HepG2 (cell line): ENCODE results near the gene YWHAQ. TPM values are rescaled to one million over a fixed set of nuclear protein-coding genes. Genes with fewer than 3 reads are reported as not detected.

ENCODE experiments used
- ATAC-seq: fragments of 200-7000 bp; cut with Tn5 transposase; 3 replicates; pipeline ENCODE4 v1.9.1; 2020; ENCODE audit warnings: mild to moderate bottlenecking, moderate library complexity
- BruUV-seq: library from RNA; stranded (reverse); fragments of 400-500 nt; replicated peaks from 2 replicates; lab custom pipeline; 2021; lab: Mats Ljungman, UMichigan
- CTCF ChIA-PET: fragments of 300-600 bp; formaldehyde crosslinking; extraction: SDS; loops from one replicate; lab custom pipeline; 2021; ENCODE audit warnings: low total read pairs, inconsistent platforms, low intra/inter-chr PET ratio; lab: Yijun Ruan, JAX
- POLR2A ChIA-PET: fragments of 350-600 bp; sonication (Branson Sonifier 250); formaldehyde crosslinking; loops from one replicate; lab custom pipeline; 2020; ENCODE audit warnings: antibody characterized with exemption, inconsistent platforms; lab: Yijun Ruan, JAX
- DNase-seq: peaks from one replicate; pipeline ENCODE4 v3.0.0-alpha.2; 2015; ENCODE audit warnings: low spot score
- FAIRE-seq: peaks from 3 replicates; lab custom pipeline; 2011; peaks lifted over from hg19 to GRCh38; lab: Jason Lieb, UNC
- H2AFZ ChIP-seq: one replicate; pipeline ENCODE4 v1.6.1; 2011; ENCODE audit warnings: low read length, inconsistent platforms
- H3K27ac ChIP-seq: fragments of 300-600 bp; 3 replicates; pipeline ENCODE4 v1.8.0; 2011; ENCODE audit warnings: mixed run types, mild to moderate bottlenecking, mixed read lengths, low read length, inconsistent platforms; ENCODE audit not compliant: insufficient read depth; ENCODE audit errors: extremely low read length
- H3K27me3 ChIP-seq, 2 experiments: fragments of 200-600 bp in 1 of 2; 2 replicates in 1 of 2; 3 replicates in 1 of 2; pipeline versions ENCODE4 v1.6.0 to v1.8.0; 2011; ENCODE audit warnings: low read length in 2 of 2, mild to moderate bottlenecking in 2 of 2, moderate library complexity in 2 of 2, inconsistent platforms in 1 of 2; ENCODE audit not compliant: insufficient read depth in 2 of 2, control insufficient read depth in 1 of 2
- H3K36me3 ChIP-seq, 2 experiments: fragments of 200-600 bp in 1 of 2; replicated peaks in 1 of 2; 2 replicates in 1 of 2; 3 replicates in 1 of 2; pipeline versions ENCODE4 v1.5.1 to v1.8.0; 2011; ENCODE audit warnings: low read length in 2 of 2, inconsistent platforms in 1 of 2; ENCODE audit not compliant: insufficient read depth in 2 of 2, control insufficient read depth in 1 of 2
- H3K4me1 ChIP-seq: 2 replicates; pipeline ENCODE4 v1.5.1; 2012; ENCODE audit warnings: low read length, inconsistent platforms; ENCODE audit not compliant: insufficient read depth
- H3K4me2 ChIP-seq: 2 replicates; pipeline ENCODE4 v1.6.0; 2011; ENCODE audit warnings: low read depth, low read length, inconsistent platforms
- H3K4me3 ChIP-seq, 3 experiments: fragments of 200-600 bp in 1 of 3; sonication (generic), shearing (Covaris generic) in 1 of 3; replicated peaks in 1 of 3; 2 replicates each; pipeline ENCODE4 v1.5.1; 2011 to 2016; ENCODE audit warnings: low read length in 3 of 3, inconsistent platforms in 2 of 3, low read depth in 2 of 3, mild to moderate bottlenecking in 2 of 3, control low read depth in 1 of 3, mixed read lengths in 1 of 3; ENCODE audit not compliant: insufficient read depth in 1 of 3
- H3K79me2 ChIP-seq: one replicate; pipeline ENCODE4 v1.6.1; 2011; ENCODE audit warnings: low read length, inconsistent platforms; ENCODE audit not compliant: insufficient read depth
- H3K9ac ChIP-seq: 2 replicates; pipeline ENCODE4 v1.6.0; 2011; ENCODE audit warnings: mild to moderate bottlenecking, low read depth, low read length, inconsistent platforms; ENCODE audit not compliant: insufficient read depth
- H3K9me3 ChIP-seq: 2 replicates; pipeline ENCODE4 v1.5.1; 2012; ENCODE audit warnings: mild to moderate bottlenecking, low read length
- H4K20me1 ChIP-seq: 2 replicates; pipeline ENCODE4 v1.6.0; 2011; ENCODE audit warnings: inconsistent platforms, mild to moderate bottlenecking, low read length, moderate library complexity; ENCODE audit not compliant: insufficient read depth
- ATF7 ChIP-seq, 2 experiments: fragments of 450-650 bp in 1 of 2; sonication (generic) in 1 of 2; formaldehyde crosslinking in 1 of 2; IDR thresholded peaks; 2 replicates each; pipeline versions ENCODE4 v1.4.0 to v1.6.1; 2016 to 2020; ENCODE audit warnings: antibody characterized with exemption in 1 of 2, mild to moderate bottlenecking in 1 of 2, missing genetic modification reagents in 1 of 2
- CSRNP2 ChIP-seq: sonication (generic); formaldehyde crosslinking; conservative IDR thresholded peaks from 2 replicates; pipeline ENCODE4 v1.8.0; 2022; ENCODE audit warnings: low read depth, missing genetic modification reagents
- ELF4 ChIP-seq: sonication (generic); formaldehyde crosslinking; IDR thresholded peaks from 2 replicates; pipeline ENCODE4 v1.5.0; 2020; ENCODE audit warnings: missing genetic modification reagents, mild to moderate bottlenecking, moderate library complexity, borderline replicate concordance
- MAF1 ChIP-seq: sonication (generic); formaldehyde crosslinking; IDR thresholded peaks from 2 replicates; pipeline ENCODE4 v1.5.0; 2020; ENCODE audit warnings: missing genetic modification reagents, borderline replicate concordance
- MEF2D ChIP-seq: sonication (generic); formaldehyde crosslinking; IDR thresholded peaks from 2 replicates; pipeline ENCODE4 v1.5.1; 2020; ENCODE audit warnings: mild to moderate bottlenecking, missing genetic modification reagents
- NPAS2 ChIP-seq: sonication (generic); formaldehyde crosslinking; IDR thresholded peaks from 2 replicates; pipeline ENCODE4 v1.8.0; 2022; ENCODE audit warnings: mild to moderate bottlenecking, missing genetic modification reagents, borderline replicate concordance
- STAG1 ChIP-seq: sonication (generic); formaldehyde crosslinking; IDR thresholded peaks from 2 replicates; pipeline ENCODE4 v1.4.0; 2020; ENCODE audit warnings: missing genetic modification reagents
- ZMYM3 ChIP-seq: sonication (generic); formaldehyde crosslinking; IDR thresholded peaks from 2 replicates; pipeline ENCODE4 v1.5.1; 2020; ENCODE audit warnings: mild to moderate bottlenecking, missing genetic modification reagents
- ZNF256 ChIP-seq: sonication (generic); formaldehyde crosslinking; conservative IDR thresholded peaks from 2 replicates; pipeline ENCODE4 v1.4.0; 2020; ENCODE audit warnings: missing genetic modification reagents
- ZNF33A ChIP-seq: sonication (generic); formaldehyde crosslinking; IDR thresholded peaks from 2 replicates; pipeline ENCODE4 v1.5.1; 2020; ENCODE audit warnings: missing genetic modification reagents, mild to moderate bottlenecking, moderate library complexity, borderline replicate concordance
- ZNF362 ChIP-seq: sonication (generic); formaldehyde crosslinking; IDR thresholded peaks from 2 replicates; pipeline ENCODE4 v1.4.0; 2020; ENCODE audit warnings: missing genetic modification reagents, mild to moderate bottlenecking, borderline replicate concordance
- ZNF501 ChIP-seq: sonication (generic); formaldehyde crosslinking; IDR thresholded peaks from 2 replicates; pipeline ENCODE4 v1.5.1; 2020; ENCODE audit warnings: mild to moderate bottlenecking, moderate library complexity, missing genetic modification reagents
- ZNF547 ChIP-seq: sonication (generic); formaldehyde crosslinking; IDR thresholded peaks from 2 replicates; pipeline ENCODE4 v1.5.1; 2020; ENCODE audit warnings: mild to moderate bottlenecking, missing genetic modification reagents
- ZNF549 ChIP-seq: sonication (generic); formaldehyde crosslinking; IDR thresholded peaks from 2 replicates; pipeline ENCODE4 v1.5.0; 2020; ENCODE audit warnings: missing genetic modification reagents
- ZNF619 ChIP-seq: sonication (generic); formaldehyde crosslinking; IDR thresholded peaks from 2 replicates; pipeline ENCODE4 v1.4.0; 2020; ENCODE audit warnings: mild to moderate bottlenecking, missing genetic modification reagents
- ZNF710 ChIP-seq: sonication (generic); formaldehyde crosslinking; IDR thresholded peaks from 2 replicates; pipeline ENCODE4 v1.5.0; 2020; ENCODE audit warnings: mild to moderate bottlenecking, missing genetic modification reagents, borderline replicate concordance
- ZSCAN12 ChIP-seq: sonication (generic); formaldehyde crosslinking; IDR thresholded peaks from 2 replicates; pipeline ENCODE4 v1.9.0; 2021; ENCODE audit warnings: mild to moderate bottlenecking, missing genetic modification reagents
- ZSCAN25 ChIP-seq: sonication (generic); formaldehyde crosslinking; IDR thresholded peaks from 2 replicates; pipeline ENCODE4 v1.8.0; 2022; ENCODE audit warnings: mild to moderate bottlenecking, missing genetic modification reagents
- WGBS: methylation state at CpG from one replicate; pipeline ENCODE4 v1.1.6; 2017; ENCODE audit warnings: low lambda C conversion rate; 5-methylcytosine and 5-hydroxymethylcytosine counted together
- in situ Hi-C: cut with HindIII; loops from 2 replicates; pipeline ENCODE4 v1.10.0; 2017; ENCODE audit warnings: low pct_unique_long_range_greater_than_20kb; ENCODE audit not compliant: extremely low pct_ligation_motif_present
- intact Hi-C: fragments of 100-400 bp; cut with micrococcal nuclease; formaldehyde crosslinking; loops from one replicate; pipeline ENCODE4 v1.10.0; 2022; ENCODE audit not compliant: unreplicated experiment
- polyA plus RNA-seq, 8 experiments: library from polyadenylated mRNA; depleted of rRNA in 3 of 8; stranded (reverse) in 7 of 8; unstranded in 1 of 8; fragments of >200 nt; fragmentation: Illumina TruSeq in 4 of 8; extraction: Trizol in 4 of 8; gene quantifications; 2 replicates each; pipeline versions ENCODE4 v1.2.1 to v1.2.3, GENCODE V29; 2011 to 2016; ENCODE audit warnings: low read depth in 4 of 8, missing spikeins in 1 of 8, mixed read lengths in 1 of 8; ENCODE audit not compliant: insufficient read depth in 1 of 8
- total RNA-seq, 5 experiments: library from RNA; depleted of rRNA; stranded (reverse); fragments of >200 nt; fragmentation: Illumina TruSeq; extraction: Trizol; gene quantifications; 2 replicates each; pipeline ENCODE4 v1.2.3, GENCODE V29; 2016; ENCODE audit warnings: low read depth in 1 of 5

YWHAQ gene
- total and polyA plus RNA-seq, 2 of the 13 experiments (the other 11 are each of a cell fraction or from before 2014, with no cell fraction given): 160 to 304 TPM

- peaks cover 13 to 33% of the 10 kb centered on the region in 2 experiments for H3K36me3 ChIP-seq
- POLR2A ChIA-PET: interaction anchor here (1.4 kb wide), 1 partner anchor 28 kb away, joined by 3 read pairs; no protein-coding TSS in a partner anchor
- H3K4me2 ChIP-seq: no peak overlapping the region
- CTCF ChIA-PET: no interaction called here
- no peak overlapping the region for H2AFZ ChIP-seq
- BruUV-seq: no TSS peak
- TF ChIP-seq MAF1 (no peak), STAG1 (CRISPR knock-in tag) (no peak), ELF4 (CRISPR knock-in tag) (no peak), ZSCAN25 (CRISPR knock-in tag) (no peak), ZNF710 (CRISPR knock-in tag) (no peak), ZNF33A (CRISPR knock-in tag) (no peak), ZNF549 (CRISPR knock-in tag) (no peak), NPAS2 (CRISPR knock-in tag) (no peak), ZNF362 (CRISPR knock-in tag) (no peak), ATF7 (IDR thresholded peaks at IDR 0.05) (no peak), ATF7 (CRISPR knock-in tag; IDR thresholded peaks at IDR 0.05) (no peak), ZNF547 (CRISPR knock-in tag) (no peak), ZSCAN12 (CRISPR knock-in tag) (no peak), ZNF256 (CRISPR knock-in tag) (no peak), ZNF619 (CRISPR knock-in tag) (no peak), ZMYM3 (CRISPR knock-in tag) (no peak), MEF2D (CRISPR knock-in tag) (no peak), CSRNP2 (no peak), ZNF501 (CRISPR knock-in tag) (no peak)
- no peak overlapping the region for H3K9ac ChIP-seq
- intact Hi-C loops (no loop called here), in situ Hi-C loops (no loop called here)
- H3K27me3 ChIP-seq: no peaks in the 10 kb centered on the region
- peaks cover 91% of the 10 kb centered on the region for H3K79me2 ChIP-seq
- FAIRE-seq: no peak
- no peak for ATAC-seq
- WGBS: 99% methylated on average over 5 of the region's 5 CpGs
- H3K4me3 ChIP-seq: no peak overlapping the region
- peaks cover 22% of the 10 kb centered on the region for H4K20me1 ChIP-seq
- H3K4me1 ChIP-seq: peaks cover 36% of the 10 kb centered on the region
- H3K27ac ChIP-seq: no peak overlapping the region
- H3K9me3 ChIP-seq: peaks cover 14% of the 10 kb centered on the region; the same call in 1 of the 2 replicates
- no peak for DNase-seq
These were observed 29.4 kb downstream of the YWHAQ start for GRCh38 chr2:9601397-9601796.
